ENCODE measurements around the gene MCC. TPM values are rescaled to one million over a fixed set of nuclear protein-coding genes. Genes with fewer than 3 reads are reported as not detected.

MCC gene
- total RNA-seq, 1 donor from 2014 or later: 14.0 TPM

DNA sequence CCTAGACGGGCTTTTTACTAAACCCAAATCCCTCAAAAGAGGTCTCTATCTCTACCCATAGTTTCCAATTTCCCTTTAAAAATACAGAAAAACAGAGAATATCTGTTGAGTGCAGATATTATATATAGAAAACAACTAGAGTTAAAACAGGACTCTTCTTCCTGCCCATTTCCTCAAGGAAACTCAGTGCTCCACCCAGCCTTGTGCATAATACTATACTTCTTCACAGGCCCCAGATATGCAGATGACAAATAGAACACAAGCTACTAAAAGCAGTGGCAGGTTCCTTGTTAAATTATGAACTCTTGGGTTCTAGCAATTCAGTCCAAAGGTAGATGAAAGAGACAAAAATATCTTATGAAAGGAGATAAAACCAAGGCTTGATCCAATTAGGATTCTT lies 253.7 kb downstream of the MCC start:
- no peak for DNase-seq (ENCODE audit: extremely low spot score, unreplicated experiment)
- Mint-ChIP-seq H3K27me3 (ENCODE audit: unreplicated experiment) (no peaks in the 10 kb centered on the region), H3K27ac (ENCODE audit: unreplicated experiment) (no peak overlapping the region), H3K4me1 (ENCODE audit: unreplicated experiment) (peaks cover 26% of the 10 kb centered on the region), H3K9me3 (ENCODE audit: unreplicated experiment) (no peaks in the 10 kb centered on the region), H3K4me3 (ENCODE audit: unreplicated experiment) (no peak overlapping the region), H3K36me3 (ENCODE audit: unreplicated experiment) (no peaks in the 10 kb centered on the region)
- TF ChIP-seq, protein P1, sequence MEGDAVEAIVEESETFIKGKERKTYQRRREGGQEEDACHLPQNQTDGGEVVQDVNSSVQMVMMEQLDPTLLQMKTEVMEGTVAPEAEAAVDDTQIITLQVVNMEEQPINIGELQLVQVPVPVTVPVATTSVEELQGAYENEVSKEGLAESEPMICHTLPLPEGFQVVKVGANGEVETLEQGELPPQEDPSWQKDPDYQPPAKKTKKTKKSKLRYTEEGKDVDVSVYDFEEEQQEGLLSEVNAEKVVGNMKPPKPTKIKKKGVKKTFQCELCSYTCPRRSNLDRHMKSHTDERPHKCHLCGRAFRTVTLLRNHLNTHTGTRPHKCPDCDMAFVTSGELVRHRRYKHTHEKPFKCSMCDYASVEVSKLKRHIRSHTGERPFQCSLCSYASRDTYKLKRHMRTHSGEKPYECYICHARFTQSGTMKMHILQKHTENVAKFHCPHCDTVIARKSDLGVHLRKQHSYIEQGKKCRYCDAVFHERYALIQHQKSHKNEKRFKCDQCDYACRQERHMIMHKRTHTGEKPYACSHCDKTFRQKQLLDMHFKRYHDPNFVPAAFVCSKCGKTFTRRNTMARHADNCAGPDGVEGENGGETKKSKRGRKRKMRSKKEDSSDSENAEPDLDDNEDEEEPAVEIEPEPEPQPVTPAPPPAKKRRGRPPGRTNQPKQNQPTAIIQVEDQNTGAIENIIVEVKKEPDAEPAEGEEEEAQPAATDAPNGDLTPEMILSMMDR (IDR thresholded peaks at IDR 0.05): no peak

DNA sequence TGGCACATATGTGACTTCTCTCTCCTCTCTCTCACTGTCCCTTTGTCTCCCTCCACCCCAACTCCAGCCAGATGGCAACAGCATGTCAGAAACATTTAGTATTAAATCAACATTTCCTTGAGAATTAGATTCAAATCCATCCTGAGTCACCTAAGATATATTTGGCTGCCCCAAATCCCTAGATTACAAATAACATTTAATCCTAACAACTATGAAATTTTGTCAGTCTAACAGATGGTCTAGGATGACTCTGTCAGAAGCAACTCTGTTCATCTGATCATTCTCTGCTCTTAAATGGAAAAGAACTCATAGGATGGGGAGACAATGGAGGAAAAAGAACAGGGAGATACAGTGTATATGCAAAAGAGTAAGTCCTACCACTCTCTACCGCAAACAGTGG lies 254.6 kb downstream of the MCC start:
- peaks cover 26% of the 10 kb centered on the region for H3K4me1 Mint-ChIP-seq (ENCODE audit: unreplicated experiment)
- no peak overlapping the region for H3K4me3 Mint-ChIP-seq (ENCODE audit: unreplicated experiment)
- TF ChIP-seq, protein P1 (IDR thresholded peaks at IDR 0.05): no peak
- no peak for DNase-seq (ENCODE audit: extremely low spot score, unreplicated experiment)
- H3K9me3 Mint-ChIP-seq (ENCODE audit: unreplicated experiment): no peaks in the 10 kb centered on the region
- no peak overlapping the region for H3K27ac Mint-ChIP-seq (ENCODE audit: unreplicated experiment)
- no peaks in the 10 kb centered on the region for H3K36me3 Mint-ChIP-seq (ENCODE audit: unreplicated experiment)
- no peaks in the 10 kb centered on the region for H3K27me3 Mint-ChIP-seq (ENCODE audit: unreplicated experiment)

DNA sequence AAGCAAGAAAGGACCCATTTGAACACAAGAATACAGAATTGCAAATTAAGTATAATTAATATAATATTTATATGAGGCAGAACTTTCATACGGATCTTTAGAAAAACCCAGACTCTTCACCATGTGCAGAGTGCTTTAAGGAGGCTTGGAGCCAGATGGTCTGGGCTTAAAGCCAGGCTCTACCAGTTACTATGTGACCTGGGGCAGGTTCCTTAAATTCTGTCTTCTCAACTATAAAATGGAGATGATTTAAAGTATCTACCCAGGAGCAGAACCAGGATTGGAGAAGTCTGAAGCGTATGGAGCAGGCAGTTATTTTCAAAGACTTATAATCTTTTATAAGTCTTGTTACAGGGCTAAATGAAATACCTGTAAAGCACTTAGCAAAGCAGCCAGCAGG lies 255.6 kb downstream of the MCC start:
- no peak for DNase-seq (ENCODE audit: extremely low spot score, unreplicated experiment)
- H3K4me1 Mint-ChIP-seq (ENCODE audit: unreplicated experiment): peaks cover 25% of the 10 kb centered on the region

DNA sequence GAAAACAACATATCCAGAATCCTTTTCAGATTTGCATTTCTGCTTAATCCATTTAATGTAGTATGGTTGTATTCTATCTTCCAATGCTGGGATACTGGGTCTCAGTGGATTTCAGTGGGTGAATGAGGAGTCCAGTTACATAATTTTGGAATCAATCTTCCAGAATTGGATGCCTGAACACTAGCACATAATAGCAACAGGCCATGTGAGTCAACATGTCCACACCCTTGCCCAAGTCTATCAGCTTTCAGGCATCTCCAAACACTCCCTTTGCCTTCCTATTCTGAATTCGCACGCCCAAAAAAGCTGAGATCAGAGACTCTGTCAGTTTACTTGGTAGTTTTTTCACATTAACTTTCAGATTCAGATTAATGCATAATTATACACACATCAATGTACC lies 256.0 kb downstream of the MCC start:
- TF ChIP-seq, protein P1 (IDR thresholded peaks at IDR 0.05): no peak
- Mint-ChIP-seq H3K27me3 (ENCODE audit: unreplicated experiment) (no peaks in the 10 kb centered on the region), H3K27ac (ENCODE audit: unreplicated experiment) (no peak overlapping the region), H3K4me1 (ENCODE audit: unreplicated experiment) (peaks cover 25% of the 10 kb centered on the region), H3K4me3 (ENCODE audit: unreplicated experiment) (no peak overlapping the region), H3K36me3 (ENCODE audit: unreplicated experiment) (no peaks in the 10 kb centered on the region), H3K9me3 (ENCODE audit: unreplicated experiment) (no peaks in the 10 kb centered on the region)
- DNase-seq (ENCODE audit: extremely low spot score, unreplicated experiment): no peak

More for the DNA sequence above, 255.6 kb downstream of the MCC start:
- TF ChIP-seq, protein P1 (IDR thresholded peaks at IDR 0.05): no peak
- H3K9me3 Mint-ChIP-seq (ENCODE audit: unreplicated experiment): no peaks in the 10 kb centered on the region
- H3K4me3 Mint-ChIP-seq (ENCODE audit: unreplicated experiment): no peak overlapping the region
- H3K27ac Mint-ChIP-seq (ENCODE audit: unreplicated experiment): no peak overlapping the region
- H3K27me3 Mint-ChIP-seq (ENCODE audit: unreplicated experiment): no peaks in the 10 kb centered on the region
- no peaks in the 10 kb centered on the region for H3K36me3 Mint-ChIP-seq (ENCODE audit: unreplicated experiment)

DNA sequence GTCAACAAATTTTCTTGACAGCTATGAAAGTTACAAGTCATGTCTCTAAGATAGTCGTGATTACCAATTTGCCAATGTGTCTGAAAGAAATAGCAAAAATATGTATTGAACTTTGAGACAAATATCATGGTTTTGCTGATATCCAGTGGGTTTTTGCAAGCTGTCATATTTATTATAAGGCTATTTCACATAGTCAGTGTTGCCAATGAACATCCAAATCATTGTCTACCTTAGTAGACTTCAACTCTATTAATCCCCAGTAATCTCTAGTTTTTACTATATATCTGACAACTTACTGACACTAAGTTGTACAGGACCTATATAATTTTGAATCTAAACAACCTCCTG lies 256.6 kb downstream of the MCC start:
- TF ChIP-seq, protein P1 (IDR thresholded peaks at IDR 0.05): no peak
- Mint-ChIP-seq H3K4me3 (ENCODE audit: unreplicated experiment) (no peak overlapping the region), H3K36me3 (ENCODE audit: unreplicated experiment) (no peaks in the 10 kb centered on the region), H3K27me3 (ENCODE audit: unreplicated experiment) (no peaks in the 10 kb centered on the region), H3K9me3 (ENCODE audit: unreplicated experiment) (no peaks in the 10 kb centered on the region), H3K4me1 (ENCODE audit: unreplicated experiment) (peaks cover 25% of the 10 kb centered on the region), H3K27ac (ENCODE audit: unreplicated experiment) (no peak overlapping the region)
- DNase-seq (ENCODE audit: extremely low spot score, unreplicated experiment): no peak

All from osteocyte (in vitro differentiated cells).